ENCODE results near the gene CPB1.

Gene CPB1

DNA sequence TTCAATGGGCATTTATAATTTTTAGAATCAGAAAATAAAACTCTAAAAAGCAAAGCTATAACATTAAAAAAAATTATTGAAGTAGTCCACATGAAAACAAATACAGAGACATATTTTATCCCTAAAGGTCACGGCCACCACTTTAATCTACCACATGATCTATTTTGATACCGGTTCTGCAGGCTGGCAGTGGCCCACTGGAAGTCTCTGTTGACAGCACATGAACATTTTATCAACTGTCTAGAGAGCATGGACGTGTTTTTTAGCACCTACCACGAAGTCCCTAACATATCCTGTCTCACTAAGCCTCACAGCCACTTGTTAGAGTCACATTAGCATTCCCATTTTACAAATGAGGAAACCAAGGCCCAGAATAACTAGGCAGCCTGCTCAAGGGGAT is 35.7 kb downstream of the CPB1 start:
- TF ChIP-seq, protein P1, sequence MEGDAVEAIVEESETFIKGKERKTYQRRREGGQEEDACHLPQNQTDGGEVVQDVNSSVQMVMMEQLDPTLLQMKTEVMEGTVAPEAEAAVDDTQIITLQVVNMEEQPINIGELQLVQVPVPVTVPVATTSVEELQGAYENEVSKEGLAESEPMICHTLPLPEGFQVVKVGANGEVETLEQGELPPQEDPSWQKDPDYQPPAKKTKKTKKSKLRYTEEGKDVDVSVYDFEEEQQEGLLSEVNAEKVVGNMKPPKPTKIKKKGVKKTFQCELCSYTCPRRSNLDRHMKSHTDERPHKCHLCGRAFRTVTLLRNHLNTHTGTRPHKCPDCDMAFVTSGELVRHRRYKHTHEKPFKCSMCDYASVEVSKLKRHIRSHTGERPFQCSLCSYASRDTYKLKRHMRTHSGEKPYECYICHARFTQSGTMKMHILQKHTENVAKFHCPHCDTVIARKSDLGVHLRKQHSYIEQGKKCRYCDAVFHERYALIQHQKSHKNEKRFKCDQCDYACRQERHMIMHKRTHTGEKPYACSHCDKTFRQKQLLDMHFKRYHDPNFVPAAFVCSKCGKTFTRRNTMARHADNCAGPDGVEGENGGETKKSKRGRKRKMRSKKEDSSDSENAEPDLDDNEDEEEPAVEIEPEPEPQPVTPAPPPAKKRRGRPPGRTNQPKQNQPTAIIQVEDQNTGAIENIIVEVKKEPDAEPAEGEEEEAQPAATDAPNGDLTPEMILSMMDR (IDR thresholded peaks at IDR 0.05; ENCODE audit: control insufficient read depth, extremely low read depth, insufficient read depth) = no peak
- no peak overlapping the region for H3K4me3 ChIP-seq (ENCODE audit: low read depth, low read length)
- DNase-seq (ENCODE audit: low read depth) = no peak

DNA sequence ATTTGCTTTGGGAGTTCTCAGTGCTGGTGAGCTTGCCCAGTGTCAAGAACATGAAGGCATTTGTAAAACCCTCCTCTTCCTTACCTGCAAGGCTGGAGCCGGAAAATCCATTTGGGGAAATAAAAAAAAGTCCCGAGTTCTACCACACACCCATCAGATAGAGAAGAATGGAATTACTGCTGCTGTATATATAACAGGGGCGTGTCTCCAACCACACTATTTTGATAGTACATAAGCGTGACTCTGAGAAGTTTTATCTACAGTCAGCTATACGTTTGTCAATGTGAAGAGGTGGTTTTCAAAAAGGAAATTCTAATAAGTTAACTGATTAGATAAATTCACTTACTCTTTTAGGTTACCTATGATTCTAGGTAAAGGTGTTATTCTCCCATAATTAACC is 36.2 kb downstream of the CPB1 start:
- TF ChIP-seq, protein P1 (IDR thresholded peaks at IDR 0.05; ENCODE audit: control insufficient read depth, extremely low read depth, insufficient read depth) = no peak
- DNase-seq (ENCODE audit: low read depth) = no peak
- no peak overlapping the region for H3K4me3 ChIP-seq (ENCODE audit: low read depth, low read length)

DNA sequence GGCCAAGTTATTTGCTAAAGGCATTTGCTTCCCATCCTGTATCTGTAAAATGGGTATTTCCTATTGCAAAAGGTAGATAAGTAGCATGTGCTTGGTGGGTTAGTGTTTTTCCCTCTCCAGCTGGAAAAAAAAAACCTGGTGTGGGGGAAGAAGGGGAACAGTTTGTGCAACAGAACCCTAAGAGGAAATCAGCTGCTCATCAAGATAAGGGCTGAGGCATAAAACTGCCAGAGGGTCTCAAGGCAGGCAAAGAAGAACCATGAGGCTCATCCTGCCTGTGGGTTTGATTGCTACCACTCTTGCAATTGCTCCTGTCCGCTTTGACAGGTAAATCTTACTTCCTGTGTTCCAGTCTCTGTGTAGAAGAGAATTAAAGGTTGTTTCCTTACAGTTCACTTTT is 37.4 kb downstream of the CPB1 start, which contains the start of gene CPA3:
CPA3 (plus strand) TSS at position 248 of the 400 bp plus-strand sequence; CDS start at position 260, 12 bp downstream.
- H3K4me3 ChIP-seq (ENCODE audit: low read depth, low read length) = no peak within 1 kb of the TSS
- TF ChIP-seq, protein P1 (IDR thresholded peaks at IDR 0.05; ENCODE audit: control insufficient read depth, extremely low read depth, insufficient read depth) = no peak
- DNase-seq (ENCODE audit: low read depth) = no peak

DNA sequence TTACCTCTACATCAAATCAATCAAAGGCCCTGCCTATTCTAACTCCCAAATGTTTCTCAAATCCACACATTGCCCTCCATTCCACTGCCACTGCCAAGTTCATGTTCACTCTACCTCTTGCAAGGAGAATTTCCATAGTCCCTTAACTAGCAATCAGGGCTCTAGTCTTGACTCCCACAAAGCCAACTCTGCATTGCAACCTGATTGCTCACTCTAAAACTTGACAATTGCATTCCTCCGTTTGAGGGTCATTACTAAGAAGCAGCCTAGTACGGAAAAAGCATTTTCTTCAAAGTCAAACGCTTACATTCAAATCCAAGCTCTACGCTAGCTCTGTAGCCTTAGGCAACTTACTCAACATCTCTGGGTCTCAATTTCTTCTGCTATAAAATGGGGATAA is 38.6 kb downstream of the CPB1 start:
- DNase-seq (ENCODE audit: low read depth) = no peak
- no peak overlapping the region for H3K4me3 ChIP-seq (ENCODE audit: low read depth, low read length)
- TF ChIP-seq, protein P1 (IDR thresholded peaks at IDR 0.05; ENCODE audit: control insufficient read depth, extremely low read depth, insufficient read depth) = no peak

DNA sequence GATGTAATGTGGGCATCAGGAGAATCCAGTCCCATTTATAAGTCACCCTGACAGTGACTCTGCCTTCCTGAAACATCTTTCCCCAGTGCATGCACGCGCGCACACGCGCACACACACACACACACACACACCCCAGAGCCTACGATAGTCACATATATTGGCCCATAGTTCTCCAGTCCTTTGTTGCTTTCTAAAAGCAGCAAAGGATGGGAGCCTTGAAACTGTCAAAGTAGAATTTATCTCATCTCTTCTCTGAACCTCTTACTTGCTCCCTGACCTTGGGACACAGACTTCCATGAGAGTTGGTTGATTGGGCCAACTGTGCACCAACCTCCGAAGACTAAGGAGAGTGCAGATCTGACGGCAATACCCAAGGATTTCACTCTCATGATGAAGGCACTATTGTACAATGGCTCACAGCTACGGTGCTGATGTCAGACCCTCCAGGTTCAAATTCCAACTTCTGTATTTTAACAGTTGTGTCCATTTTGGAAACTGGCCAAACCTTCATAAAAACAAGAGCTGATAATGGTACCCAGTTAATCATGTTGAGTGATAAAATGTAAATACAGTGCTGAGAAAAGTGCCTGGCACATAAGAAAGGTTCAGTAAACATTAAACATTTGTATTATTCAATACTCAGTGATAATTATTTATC is 45.8 kb downstream of the CPB1 start:
- DNase-seq (ENCODE audit: low read depth) = no peak
- TF ChIP-seq, protein P1 (IDR thresholded peaks at IDR 0.05; ENCODE audit: control insufficient read depth, extremely low read depth, insufficient read depth) = no peak

DNA sequence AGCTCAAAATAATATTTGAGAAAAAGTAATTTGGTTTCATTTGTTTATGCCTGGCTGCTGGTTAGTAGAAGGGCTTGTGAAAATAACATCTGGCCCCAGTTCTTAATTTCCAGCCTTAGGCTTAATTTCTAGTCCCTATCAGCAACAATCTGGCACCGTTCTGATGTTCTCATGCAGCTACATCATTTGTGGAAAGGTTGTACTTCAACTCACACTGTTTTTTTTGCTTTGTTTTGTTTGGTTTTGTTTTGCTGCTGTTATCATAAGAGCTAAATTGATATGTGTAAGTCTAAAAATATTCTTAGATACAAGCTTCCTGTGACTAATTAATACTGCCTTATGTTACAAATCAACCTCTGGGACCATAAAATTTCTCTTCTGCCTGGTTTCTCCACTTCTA is 46.4 kb downstream of the CPB1 start:
- H3K4me3 ChIP-seq (ENCODE audit: low read depth, low read length) = no peak overlapping the region
- DNase-seq (ENCODE audit: low read depth) = no peak
- TF ChIP-seq, protein P1 (IDR thresholded peaks at IDR 0.05; ENCODE audit: control insufficient read depth, extremely low read depth, insufficient read depth) = no peak

More for the DNA sequence above, 45.8 kb downstream of the CPB1 start:
- H3K4me3 ChIP-seq (ENCODE audit: low read depth, low read length) = no peak overlapping the region

- TF ChIP-seq, protein P1 (IDR thresholded peaks at IDR 0.05; ENCODE audit: control insufficient read depth, extremely low read depth, insufficient read depth) = no peak
- DNase-seq (ENCODE audit: low read depth) = no peak
- no peak overlapping the region for H3K4me3 ChIP-seq (ENCODE audit: low read depth, low read length)
These were observed 50.5 kb downstream of the CPB1 start for GRCh38 chr3:148878095-148878494.

All from LNCaP clone FGC (cell line).